ENCODE results near the gene FBH1.
"Not testable (repeated sequence)": the region's sequence is repeated elsewhere in the genome, so short reads cannot be mapped to it uniquely, and the experiment has no call there.

- TF ChIP-seq CTCF (IDR thresholded peaks at IDR 0.05; ENCODE audit: low read depth, low read length, missing input control); YY1 (IDR thresholded peaks at IDR 0.05); ATF3 (IDR thresholded peaks at IDR 0.05): not testable (repeated sequence)
Observed at GRCh38 chr10:5867091-5867615, 22.9 kb upstream of the FBH1 start.
